ENCODE measurements around the gene KLK3. TPM values are rescaled to one million over a fixed set of nuclear protein-coding genes. Genes with fewer than 3 reads are reported as not detected.
A peak's percentile ranks its signal among the peaks of the same experiment; 100 is the strongest.

Gene KLK3
- polyA plus RNA-seq, 2 of the 4 experiments (the other 2 are of a cell fraction): not detected

DNA sequence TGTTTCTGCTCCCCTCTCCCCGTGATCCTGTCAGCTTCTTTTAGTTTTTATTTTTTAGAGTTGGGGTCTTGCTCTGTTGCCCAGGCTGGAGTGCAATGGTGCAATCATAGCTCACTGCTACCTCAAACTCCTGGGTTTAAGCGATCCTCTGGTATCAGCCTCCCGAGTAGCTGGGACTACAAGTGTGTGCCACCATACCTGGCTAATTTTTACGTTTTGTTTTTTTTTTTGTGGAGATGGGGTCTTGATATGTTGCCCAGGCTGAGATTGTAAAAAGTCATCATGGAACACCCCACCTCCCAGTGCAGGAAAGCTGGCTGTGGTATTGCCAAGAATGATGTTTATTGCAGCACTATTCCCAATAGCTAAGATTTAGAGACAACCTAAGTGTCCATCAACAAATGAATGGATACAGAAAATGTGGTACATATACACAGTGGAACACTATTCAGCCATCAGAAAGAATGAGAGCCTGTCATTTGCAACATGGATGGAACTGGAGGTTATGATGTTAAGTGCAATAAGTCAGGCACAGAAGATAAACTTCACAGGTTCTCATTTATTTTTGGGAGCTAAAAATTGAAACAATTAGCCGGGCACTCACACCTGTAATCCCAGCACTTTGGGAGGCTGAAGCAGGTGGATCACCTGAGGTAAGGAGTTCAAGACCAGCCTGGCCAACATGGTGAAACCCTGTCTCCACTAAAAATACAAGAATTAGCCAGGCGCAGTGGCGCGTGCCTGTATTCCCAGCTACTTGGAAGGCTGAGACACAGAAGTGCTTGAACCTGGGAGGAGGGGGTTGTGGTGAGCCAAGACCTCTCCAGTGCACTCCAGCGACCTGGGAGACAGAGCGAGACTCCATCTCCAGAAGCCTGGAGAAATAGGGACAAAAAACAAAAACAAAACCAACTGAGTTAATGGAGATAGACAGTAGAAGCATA lies 14.7 kb upstream of the KLK3 start (continued):
- TF ChIP-seq, protein P1, sequence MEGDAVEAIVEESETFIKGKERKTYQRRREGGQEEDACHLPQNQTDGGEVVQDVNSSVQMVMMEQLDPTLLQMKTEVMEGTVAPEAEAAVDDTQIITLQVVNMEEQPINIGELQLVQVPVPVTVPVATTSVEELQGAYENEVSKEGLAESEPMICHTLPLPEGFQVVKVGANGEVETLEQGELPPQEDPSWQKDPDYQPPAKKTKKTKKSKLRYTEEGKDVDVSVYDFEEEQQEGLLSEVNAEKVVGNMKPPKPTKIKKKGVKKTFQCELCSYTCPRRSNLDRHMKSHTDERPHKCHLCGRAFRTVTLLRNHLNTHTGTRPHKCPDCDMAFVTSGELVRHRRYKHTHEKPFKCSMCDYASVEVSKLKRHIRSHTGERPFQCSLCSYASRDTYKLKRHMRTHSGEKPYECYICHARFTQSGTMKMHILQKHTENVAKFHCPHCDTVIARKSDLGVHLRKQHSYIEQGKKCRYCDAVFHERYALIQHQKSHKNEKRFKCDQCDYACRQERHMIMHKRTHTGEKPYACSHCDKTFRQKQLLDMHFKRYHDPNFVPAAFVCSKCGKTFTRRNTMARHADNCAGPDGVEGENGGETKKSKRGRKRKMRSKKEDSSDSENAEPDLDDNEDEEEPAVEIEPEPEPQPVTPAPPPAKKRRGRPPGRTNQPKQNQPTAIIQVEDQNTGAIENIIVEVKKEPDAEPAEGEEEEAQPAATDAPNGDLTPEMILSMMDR (IDR thresholded peaks at IDR 0.05): no peak

DNA sequence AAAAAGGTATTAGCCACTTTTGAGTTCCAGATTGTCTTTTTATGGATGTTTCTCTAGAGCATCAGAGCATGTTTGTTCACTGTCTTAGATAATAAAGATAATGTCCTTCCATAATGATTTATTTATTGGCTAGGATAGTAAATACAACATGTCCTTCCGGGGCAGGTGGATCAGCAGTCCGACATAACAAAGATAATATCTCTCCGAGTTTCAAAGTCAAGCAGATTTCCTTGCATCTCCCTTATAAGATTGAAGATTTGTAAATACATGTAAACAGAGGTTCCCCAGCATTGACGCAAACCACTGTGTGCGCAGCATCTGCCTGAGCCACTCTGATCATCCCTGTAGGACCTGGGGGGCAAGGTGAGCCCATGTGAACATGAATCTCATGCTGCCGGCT lies 12.6 kb upstream of the KLK3 start:
- peaks cover 17% of the 10 kb centered on the region; the same call in 2 of the 3 replicates for H3K9me3 ChIP-seq
- ATAC-seq (no peak), DNase-seq (ENCODE audit: low read depth in 1 of 2, low spot score in 1 of 2) (no peak), FAIRE-seq (peak; percentile 51)
- WGBS (ENCODE audit: missing lambda C conversion rate): 66% methylated on average over 6 of the region's 6 CpGs
- H3K4me2 ChIP-seq: no peak overlapping the region
- H3K4me1 ChIP-seq: no peaks in the 10 kb centered on the region
- H3K27ac ChIP-seq: no peak overlapping the region
- ChIA-PET POLR2A (no interaction called here), CTCF (interaction anchor here (1.0 kb wide), 1 partner anchor 80 kb away, joined by 5 read pairs; no protein-coding TSS in a partner anchor)
- TF ChIP-seq MAZ (IDR thresholded peaks at IDR 0.05; ENCODE audit: borderline replicate concordance, low read depth, low read length): no peak
- TF ChIP-seq FOSL2 (IDR thresholded peaks at IDR 0.05): no peak
- no peak for TF ChIP-seq FOSL2 (CRISPR knock-in tag; IDR thresholded peaks at IDR 0.05)
- TF ChIP-seq RARB (CRISPR knock-in tag; IDR thresholded peaks at IDR 0.05): no peak
- no peak for TF ChIP-seq NR3C1 (IDR thresholded peaks at IDR 0.05)
- TF ChIP-seq, protein P2, sequence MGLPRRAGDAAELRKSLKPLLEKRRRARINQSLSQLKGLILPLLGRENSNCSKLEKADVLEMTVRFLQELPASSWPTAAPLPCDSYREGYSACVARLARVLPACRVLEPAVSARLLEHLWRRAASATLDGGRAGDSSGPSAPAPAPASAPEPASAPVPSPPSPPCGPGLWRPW (IDR thresholded peaks at IDR 0.05): no peak
- TF ChIP-seq EHMT2 (IDR thresholded peaks at IDR 0.05; ENCODE audit: low read depth): no peak
- TF ChIP-seq, protein P3, sequence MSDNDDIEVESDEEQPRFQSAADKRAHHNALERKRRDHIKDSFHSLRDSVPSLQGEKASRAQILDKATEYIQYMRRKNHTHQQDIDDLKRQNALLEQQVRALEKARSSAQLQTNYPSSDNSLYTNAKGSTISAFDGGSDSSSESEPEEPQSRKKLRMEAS (IDR thresholded peaks at IDR 0.05): no peak
- TF ChIP-seq MAFK (IDR thresholded peaks at IDR 0.05; ENCODE audit: partially characterized antibody): no peak
- TF ChIP-seq POLR2AphosphoS2 (conservative IDR thresholded peaks at IDR 0.05; ENCODE audit: low read length): no peak
- TF ChIP-seq KDM5A (IDR thresholded peaks at IDR 0.05): no peak
- no peak for TF ChIP-seq CEBPB (IDR thresholded peaks at IDR 0.05)
- TF ChIP-seq, protein P4, sequence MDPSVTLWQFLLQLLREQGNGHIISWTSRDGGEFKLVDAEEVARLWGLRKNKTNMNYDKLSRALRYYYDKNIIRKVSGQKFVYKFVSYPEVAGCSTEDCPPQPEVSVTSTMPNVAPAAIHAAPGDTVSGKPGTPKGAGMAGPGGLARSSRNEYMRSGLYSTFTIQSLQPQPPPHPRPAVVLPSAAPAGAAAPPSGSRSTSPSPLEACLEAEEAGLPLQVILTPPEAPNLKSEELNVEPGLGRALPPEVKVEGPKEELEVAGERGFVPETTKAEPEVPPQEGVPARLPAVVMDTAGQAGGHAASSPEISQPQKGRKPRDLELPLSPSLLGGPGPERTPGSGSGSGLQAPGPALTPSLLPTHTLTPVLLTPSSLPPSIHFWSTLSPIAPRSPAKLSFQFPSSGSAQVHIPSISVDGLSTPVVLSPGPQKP (IDR thresholded peaks at IDR 0.05; ENCODE audit: low read depth, low read length): no peak
- TF ChIP-seq JUNB (IDR thresholded peaks at IDR 0.05): no peak
- TF ChIP-seq RCOR1 (IDR thresholded peaks at IDR 0.05; ENCODE audit: low read depth, low read length): no peak
- TF ChIP-seq, protein P1 (IDR thresholded peaks at IDR 0.05): no peak
- H3K4me3 ChIP-seq: no peak overlapping the region

DNA sequence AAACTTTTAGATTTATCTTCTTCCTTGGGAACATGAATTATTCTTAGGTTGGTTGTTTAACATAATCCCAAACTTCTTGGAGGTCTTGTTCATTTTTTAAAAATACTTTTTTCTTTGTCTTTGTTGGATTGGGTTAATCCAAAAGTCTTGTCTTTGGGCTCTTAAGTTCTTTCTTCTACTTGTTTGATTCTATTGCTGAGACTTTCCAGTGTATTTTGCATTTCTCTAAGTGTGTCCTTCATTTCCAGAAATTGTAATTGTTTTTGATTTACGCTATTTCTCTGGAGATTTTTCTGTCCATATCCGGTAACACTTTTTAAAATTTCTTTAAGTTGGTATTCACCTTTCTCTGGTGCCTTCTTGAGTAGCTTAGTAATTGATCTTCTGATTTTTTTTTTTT lies 11.5 kb upstream of the KLK3 start:
- DNase-seq (ENCODE audit: low read depth in 1 of 2, low spot score in 1 of 2) (no peak), FAIRE-seq (no peak), ATAC-seq (no peak)
- no peaks in the 10 kb centered on the region for H3K4me1 ChIP-seq
- ChIA-PET CTCF (interaction anchor here (1.4 to 3.5 kb wide), 2 partner anchors 21 to 78 kb away, joined by 4 to 15 read pairs; no protein-coding TSS in a partner anchor), POLR2A (no interaction called here)
- no peak overlapping the region for H3K4me3 ChIP-seq
- TF ChIP-seq, protein P5, sequence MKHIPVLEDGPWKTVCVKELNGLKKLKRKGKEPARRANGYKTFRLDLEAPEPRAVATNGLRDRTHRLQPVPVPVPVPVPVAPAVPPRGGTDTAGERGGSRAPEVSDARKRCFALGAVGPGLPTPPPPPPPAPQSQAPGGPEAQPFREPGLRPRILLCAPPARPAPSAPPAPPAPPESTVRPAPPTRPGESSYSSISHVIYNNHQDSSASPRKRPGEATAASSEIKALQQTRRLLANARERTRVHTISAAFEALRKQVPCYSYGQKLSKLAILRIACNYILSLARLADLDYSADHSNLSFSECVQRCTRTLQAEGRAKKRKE (CRISPR knock-in tag; IDR thresholded peaks at IDR 0.05; ENCODE audit: low read depth): no peak
- no peak for TF ChIP-seq RARB (CRISPR knock-in tag; IDR thresholded peaks at IDR 0.05)
- no peak for TF ChIP-seq CEBPB (IDR thresholded peaks at IDR 0.05)
- TF ChIP-seq RCOR1 (IDR thresholded peaks at IDR 0.05; ENCODE audit: low read depth, low read length): no peak
- TF ChIP-seq, protein P3 (IDR thresholded peaks at IDR 0.05): no peak
- TF ChIP-seq SMC3 (IDR thresholded peaks at IDR 0.05): no peak
- TF ChIP-seq POLR2AphosphoS2 (conservative IDR thresholded peaks at IDR 0.05; ENCODE audit: low read length): no peak
- no peak for TF ChIP-seq HOXB5 (CRISPR knock-in tag; IDR thresholded peaks at IDR 0.05)
- TF ChIP-seq JUNB (IDR thresholded peaks at IDR 0.05): no peak
- TF ChIP-seq GATA3 (IDR thresholded peaks at IDR 0.05; ENCODE audit: borderline replicate concordance): no peak
- TF ChIP-seq SREBF2 (IDR thresholded peaks at IDR 0.05): no peak
- TF ChIP-seq HOXA7 (CRISPR knock-in tag; IDR thresholded peaks at IDR 0.05): no peak
- H3K9me3 ChIP-seq: peaks cover 17% of the 10 kb centered on the region; the same call in 2 of the 3 replicates
- WGBS (ENCODE audit: missing lambda C conversion rate): 17% methylated on average over 2 of the region's 2 CpGs
- H3K4me2 ChIP-seq: no peak overlapping the region
- H3K27ac ChIP-seq: no peak overlapping the region

Data from A549 (cell line).